Mesothelial cell of epicardium (in vitro differentiated cells): ENCODE measurements around the gene ZNF90. TPM values are rescaled to one million over a fixed set of nuclear protein-coding genes. Genes with fewer than 3 reads are reported as not detected.
"Not testable (repeated sequence)": the region's sequence is repeated elsewhere in the genome, so short reads cannot be mapped to it uniquely, and the experiment has no call there.

Experiments
- DNase-seq, 2 experiments: peaks; one replicate each; pipeline ENCODE4 v3.0.0; 2021; ENCODE audit warnings: low spot score in 2 of 2; ENCODE audit not compliant: unreplicated experiment in 2 of 2
- H3K27ac Mint-ChIP-seq: 2 replicates; pipeline ENCODE4 v1.8.0; 2021; ENCODE audit warnings: mixed read lengths
- H3K27me3 Mint-ChIP-seq: 2 replicates; pipeline ENCODE4 v1.8.0; 2021; ENCODE audit warnings: low read depth, mixed read lengths
- H3K36me3 Mint-ChIP-seq: 2 replicates; pipeline ENCODE4 v1.8.0; 2021; ENCODE audit warnings: mixed read lengths
- H3K4me1 Mint-ChIP-seq: 2 replicates; pipeline ENCODE4 v1.8.0; 2021; ENCODE audit warnings: mixed read lengths
- H3K4me3 Mint-ChIP-seq: 2 replicates; pipeline ENCODE4 v1.8.0; 2021; ENCODE audit warnings: mild to moderate bottlenecking, moderate library complexity, mixed read lengths
- H3K9me3 Mint-ChIP-seq: 2 replicates; pipeline ENCODE4 v1.8.0; 2021; ENCODE audit warnings: mixed read lengths
- total RNA-seq: library from RNA; stranded (reverse); gene quantifications from 3 replicates; pipeline ENCODE4 v1.2.1, GENCODE V29; 2021
- TF ChIP-seq, protein P1 (sequence below): fragments of 200-600 bp; sonication (generic); IDR thresholded peaks from one replicate; pipeline ENCODE4 v1.5.0; 2021; ENCODE audit warnings: antibody characterized with exemption; ENCODE audit not compliant: unreplicated experiment

ZNF90 gene
- total RNA-seq, 1 donor from 2014 or later = 28.0 TPM

DNA sequence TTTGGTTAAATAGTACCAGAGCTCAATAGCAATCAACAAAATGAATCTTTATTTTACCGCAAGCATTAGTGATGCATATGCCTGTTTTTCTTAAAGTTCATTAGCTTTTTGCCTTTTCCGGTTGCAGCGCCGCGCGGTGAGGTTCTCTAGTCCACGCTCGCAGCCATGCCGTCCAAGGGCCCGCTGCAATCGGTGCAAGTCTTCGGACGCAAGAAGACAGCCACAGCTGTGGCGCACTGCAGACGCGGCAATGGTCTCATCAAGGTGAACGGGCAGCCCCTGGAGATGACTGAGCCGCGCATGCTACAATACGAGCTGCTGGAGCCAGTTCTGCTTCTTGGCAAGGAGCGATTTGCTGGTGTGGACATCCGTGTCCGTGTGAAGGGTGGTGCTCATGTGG is 47.1 kb downstream of the ZNF90 start:
- Mint-ChIP-seq H3K27me3 (no peaks in the 10 kb centered on the region), H3K9me3 (peaks cover 47% of the 10 kb centered on the region), H3K36me3 (peaks cover 72% of the 10 kb centered on the region), H3K27ac (no peak overlapping the region), H3K4me3 (no peak overlapping the region), H3K4me1 (no peaks in the 10 kb centered on the region)
- no peak for DNase-seq
- TF ChIP-seq, protein P1, sequence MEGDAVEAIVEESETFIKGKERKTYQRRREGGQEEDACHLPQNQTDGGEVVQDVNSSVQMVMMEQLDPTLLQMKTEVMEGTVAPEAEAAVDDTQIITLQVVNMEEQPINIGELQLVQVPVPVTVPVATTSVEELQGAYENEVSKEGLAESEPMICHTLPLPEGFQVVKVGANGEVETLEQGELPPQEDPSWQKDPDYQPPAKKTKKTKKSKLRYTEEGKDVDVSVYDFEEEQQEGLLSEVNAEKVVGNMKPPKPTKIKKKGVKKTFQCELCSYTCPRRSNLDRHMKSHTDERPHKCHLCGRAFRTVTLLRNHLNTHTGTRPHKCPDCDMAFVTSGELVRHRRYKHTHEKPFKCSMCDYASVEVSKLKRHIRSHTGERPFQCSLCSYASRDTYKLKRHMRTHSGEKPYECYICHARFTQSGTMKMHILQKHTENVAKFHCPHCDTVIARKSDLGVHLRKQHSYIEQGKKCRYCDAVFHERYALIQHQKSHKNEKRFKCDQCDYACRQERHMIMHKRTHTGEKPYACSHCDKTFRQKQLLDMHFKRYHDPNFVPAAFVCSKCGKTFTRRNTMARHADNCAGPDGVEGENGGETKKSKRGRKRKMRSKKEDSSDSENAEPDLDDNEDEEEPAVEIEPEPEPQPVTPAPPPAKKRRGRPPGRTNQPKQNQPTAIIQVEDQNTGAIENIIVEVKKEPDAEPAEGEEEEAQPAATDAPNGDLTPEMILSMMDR = no peak

DNA sequence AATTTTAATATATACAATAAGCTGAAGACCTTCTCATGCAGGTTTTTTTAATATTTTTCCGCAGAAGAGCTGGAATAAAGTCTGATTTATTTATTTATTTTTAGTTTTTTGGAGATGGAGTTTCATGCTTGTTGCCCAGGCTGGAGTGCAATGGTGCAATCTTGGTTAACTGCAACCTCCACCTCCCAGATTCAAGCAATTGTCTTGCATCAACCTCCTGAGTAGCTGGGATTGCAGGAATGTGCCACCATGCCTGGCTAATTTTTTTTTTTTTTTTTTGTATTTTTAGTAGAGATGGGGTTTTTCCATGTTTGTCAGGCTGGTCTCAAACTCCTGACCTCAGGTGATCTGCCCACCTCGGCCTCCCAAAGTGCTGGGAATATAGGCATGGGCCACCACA is 55.1 kb downstream of the ZNF90 start:
- DNase-seq, H3K27ac Mint-ChIP-seq, H3K4me1 Mint-ChIP-seq, H3K27me3 Mint-ChIP-seq, H3K4me3 Mint-ChIP-seq: not testable (repeated sequence)
- Mint-ChIP-seq H3K36me3 (peaks cover 41% of the 10 kb centered on the region), H3K9me3 (peaks cover 20% of the 10 kb centered on the region)

DNA sequence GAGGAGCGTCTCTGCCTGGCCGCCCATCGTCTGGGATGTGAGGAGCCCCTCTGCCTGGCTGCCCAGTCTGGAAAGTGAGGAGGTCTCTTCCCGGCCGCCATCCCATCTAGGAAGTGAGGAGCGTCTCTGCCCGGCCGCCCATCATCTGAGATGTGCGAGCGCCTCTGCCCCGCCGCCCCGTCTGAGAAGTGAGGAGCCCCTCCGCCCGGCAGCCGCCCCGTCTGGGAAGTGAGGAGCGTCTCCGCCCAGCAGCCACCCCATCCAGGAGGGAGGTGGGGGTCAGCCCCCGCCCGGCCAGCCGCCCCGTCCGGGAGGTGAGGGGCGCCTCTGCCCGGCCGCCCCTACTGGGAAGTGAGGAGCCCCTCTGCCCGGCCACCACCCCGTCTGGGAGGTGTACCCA is 59.9 kb downstream of the ZNF90 start:
- H3K9me3 Mint-ChIP-seq = peaks cover 28% of the 10 kb centered on the region
- not testable (repeated sequence) for H3K27me3 Mint-ChIP-seq, H3K27ac Mint-ChIP-seq

DNA sequence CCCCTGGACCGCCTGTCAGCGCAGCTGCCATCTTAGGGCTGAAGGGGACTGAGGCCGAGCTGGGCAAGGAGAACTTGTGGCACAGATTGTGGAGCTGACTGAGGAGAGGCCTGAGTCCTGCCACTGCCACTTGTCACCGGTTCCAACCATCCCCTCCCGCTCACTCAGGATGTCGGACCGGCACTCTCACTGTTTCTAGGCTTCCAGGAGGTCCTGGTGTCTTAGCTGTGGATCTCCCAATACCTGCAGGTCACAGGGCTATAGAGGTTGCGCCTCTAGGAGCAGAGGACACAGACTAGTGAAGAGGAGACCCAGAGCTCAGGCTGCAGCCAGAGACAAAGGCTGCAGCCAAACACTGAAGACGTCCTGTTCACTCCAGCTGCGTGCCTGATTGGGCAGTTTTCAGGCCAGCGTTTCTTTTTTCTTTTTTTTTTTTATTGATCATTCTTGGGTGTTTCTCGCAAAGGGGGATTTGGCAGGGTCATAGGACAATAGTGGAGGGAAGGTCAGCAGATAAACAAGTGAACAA is 73.9 kb downstream of the ZNF90 start:
- Mint-ChIP-seq H3K9me3 (no peaks in the 10 kb centered on the region), H3K4me3 (no peak overlapping the region), H3K4me1 (peaks cover 6% of the 10 kb centered on the region), H3K27me3 (no peaks in the 10 kb centered on the region), H3K27ac (no peak overlapping the region), H3K36me3 (peaks cover 2% of the 10 kb centered on the region)
- no peak for DNase-seq
- TF ChIP-seq, protein P1 = no peak

More for the DNA sequence above, 59.9 kb downstream of the ZNF90 start:
- not testable (repeated sequence) for H3K4me3 Mint-ChIP-seq, DNase-seq, H3K4me1 Mint-ChIP-seq
- peaks cover 26% of the 10 kb centered on the region for H3K36me3 Mint-ChIP-seq

DNA sequence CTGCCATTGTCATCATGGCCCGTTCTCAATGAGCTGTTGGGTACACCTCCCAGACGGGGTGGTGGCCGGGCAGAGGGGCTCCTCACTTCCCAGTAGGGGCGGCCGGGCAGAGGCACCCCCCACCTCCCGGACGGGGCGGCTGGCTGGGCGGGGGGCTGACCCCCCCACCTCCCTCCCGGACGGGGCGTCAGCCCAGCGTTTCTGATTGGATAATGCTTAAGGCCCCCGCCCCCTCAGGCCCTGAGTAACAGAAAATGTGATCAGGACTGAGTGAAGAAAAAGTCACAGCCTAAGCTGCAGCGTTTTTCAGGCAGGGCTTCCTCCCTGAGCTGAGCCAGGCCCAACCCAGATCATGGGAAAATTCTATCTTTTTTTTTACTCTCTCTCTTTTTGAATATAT is 74.7 kb downstream of the ZNF90 start:
- not testable (repeated sequence) for DNase-seq

DNA sequence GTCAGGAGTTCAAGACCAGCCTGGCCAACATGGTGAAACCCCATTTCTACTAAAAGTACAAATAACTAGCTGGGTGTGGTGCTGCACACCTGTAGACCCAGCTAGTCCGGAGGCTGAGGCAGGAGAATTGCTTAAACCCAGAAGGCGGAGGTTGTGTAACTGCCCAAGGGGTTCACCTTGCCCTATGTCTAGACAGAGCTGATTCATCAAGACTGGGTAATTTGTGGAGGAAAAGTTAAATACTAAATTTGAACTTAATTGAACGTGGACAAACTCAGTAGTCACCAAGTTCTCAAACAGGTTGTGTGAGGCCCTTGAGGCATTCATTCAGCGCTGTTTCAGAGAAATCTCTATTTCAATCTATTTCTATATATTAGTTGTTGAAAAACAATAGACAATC is 75.5 kb downstream of the ZNF90 start:
- no peak for DNase-seq
- no peaks in the 10 kb centered on the region for H3K9me3 Mint-ChIP-seq
- TF ChIP-seq, protein P1 = no peak
- H3K27me3 Mint-ChIP-seq = no peaks in the 10 kb centered on the region
- H3K4me3 Mint-ChIP-seq = no peak overlapping the region
- no peak overlapping the region for H3K27ac Mint-ChIP-seq
- peaks cover 6% of the 10 kb centered on the region for H3K4me1 Mint-ChIP-seq
- no peaks in the 10 kb centered on the region for H3K36me3 Mint-ChIP-seq

More for the DNA sequence above, 74.7 kb downstream of the ZNF90 start:
- H3K4me3 Mint-ChIP-seq, H3K4me1 Mint-ChIP-seq, H3K27ac Mint-ChIP-seq, H3K9me3 Mint-ChIP-seq, H3K27me3 Mint-ChIP-seq, H3K36me3 Mint-ChIP-seq: not testable (repeated sequence)

DNA sequence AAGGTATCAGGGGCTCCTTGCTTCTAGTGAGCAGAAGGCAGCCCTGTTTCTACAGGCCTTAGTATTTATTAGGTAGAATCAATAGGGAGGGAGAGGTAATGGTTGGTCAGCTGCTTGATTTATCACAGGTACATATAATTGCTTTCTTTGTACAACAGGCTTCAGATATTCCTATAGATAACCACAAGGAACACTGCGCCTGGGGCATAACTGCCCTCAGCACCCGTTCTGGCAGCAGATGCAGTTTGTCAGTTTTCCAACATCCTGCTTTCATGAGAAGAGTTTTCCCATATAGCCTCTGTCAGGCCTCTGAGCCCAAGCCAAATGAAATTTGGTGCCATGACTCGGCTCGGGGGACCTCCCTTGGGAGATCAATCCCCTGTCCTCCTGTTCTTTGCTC is 76.8 kb downstream of the ZNF90 start:
- H3K4me1 Mint-ChIP-seq = peaks cover 6% of the 10 kb centered on the region
- no peaks in the 10 kb centered on the region for H3K27me3 Mint-ChIP-seq
- TF ChIP-seq, protein P1 = no peak
- H3K4me3 Mint-ChIP-seq = no peak overlapping the region
- no peaks in the 10 kb centered on the region for H3K9me3 Mint-ChIP-seq
- DNase-seq = no peak
- H3K36me3 Mint-ChIP-seq = no peaks in the 10 kb centered on the region
- no peak overlapping the region for H3K27ac Mint-ChIP-seq
